Kidney epithelial cell (primary cell): ENCODE measurements around the gene HOXB3. TPM values are rescaled to one million over a fixed set of nuclear protein-coding genes. Genes with fewer than 3 reads are reported as not detected.

Experiments
- DNase-seq: peaks from one replicate; pipeline ENCODE4 v3.0.0-alpha.2; 2010; ENCODE audit warnings: low read depth
- H3K27me3 ChIP-seq: 2 replicates; pipeline ENCODE4 v1.6.0; 2011; ENCODE audit warnings: low read length; ENCODE audit not compliant: control insufficient read depth, insufficient read depth
- H3K36me3 ChIP-seq: 2 replicates; pipeline ENCODE4 v1.5.1; 2011; ENCODE audit warnings: low read length; ENCODE audit not compliant: control insufficient read depth, insufficient read depth
- H3K4me3 ChIP-seq: 2 replicates; pipeline ENCODE4 v1.5.1; 2011; ENCODE audit warnings: low read depth, mild to moderate bottlenecking, control low read depth, low read length
- CTCF ChIP-seq: IDR thresholded peaks from 2 replicates; pipeline ENCODE4 v1.5.1; 2011; ENCODE audit warnings: mild to moderate bottlenecking, moderate library complexity, low read length, control low read depth, inconsistent platforms; ENCODE audit not compliant: insufficient read depth, poor library complexity, severe bottlenecking
- total RNA-seq: library from RNA; depleted of rRNA; stranded (reverse); fragments of >200 nt; gene quantifications from 2 replicates; pipeline ENCODE4 v1.2.3, GENCODE V29; 2015

HOXB3 gene
- total RNA-seq, 1 donor from 2014 or later, result 31.1 TPM

GRCh38 chr17:48569674-48570324 lies 20.2 kb downstream of the HOXB3 start:
- H3K36me3 ChIP-seq, result peaks cover 1% of the 10 kb centered on the region
- H3K4me3 ChIP-seq, result peak overlapping the region; percentile 26
- H3K27me3 ChIP-seq, result no peaks in the 10 kb centered on the region
- TF ChIP-seq CTCF, result peak; percentile 9
- no peak for DNase-seq

- Histone ChIP-seq H3K36me3 (peaks cover 1% of the 10 kb centered on the region), H3K4me3 (peak overlapping the region; percentile 26), H3K27me3 (no peaks in the 10 kb centered on the region)
- DNase-seq, result no peak
- no peak for TF ChIP-seq CTCF
These were observed 20.8 kb downstream of the HOXB3 start for GRCh38 chr17:48569240-48569582.

GRCh38 chr17:48568499-48569239 lies 21.4 kb downstream of the HOXB3 start:
- H3K27me3 ChIP-seq, result no peaks in the 10 kb centered on the region
- peaks cover 1% of the 10 kb centered on the region for H3K36me3 ChIP-seq
- DNase-seq, result no peak
- TF ChIP-seq CTCF, result no peak
- peak overlapping the region; percentile 26 for H3K4me3 ChIP-seq

- Histone ChIP-seq H3K4me3 (no peak overlapping the region), H3K36me3 (peaks cover 3% of the 10 kb centered on the region), H3K27me3 (no peaks in the 10 kb centered on the region)
- no peak for TF ChIP-seq CTCF
- no peak for DNase-seq
These were observed 22.2 kb downstream of the HOXB3 start for GRCh38 chr17:48567646-48568354.

GRCh38 chr17:48567209-48567608 lies 22.8 kb downstream of the HOXB3 start:
- no peak for TF ChIP-seq CTCF
- Histone ChIP-seq H3K36me3 (peaks cover 3% of the 10 kb centered on the region), H3K4me3 (no peak overlapping the region), H3K27me3 (no peaks in the 10 kb centered on the region)
- no peak for DNase-seq
